ENCODE measurements around the gene SCMH1.

SCMH1 gene

GRCh38 chr1:40998668-40999067 is 243.4 kb downstream of the SCMH1 start:
- Histone ChIP-seq H3K4me2 (ENCODE audit: low read length) (no peak overlapping the region), H3K79me2 (no peaks in the 10 kb centered on the region), H3K36me3 (ENCODE audit: control insufficient read depth, insufficient read depth, low read length) (no peaks in the 10 kb centered on the region), H3K9ac (no peak overlapping the region), H2AFZ (no peak overlapping the region), H3K27ac (no peak overlapping the region), H3K4me3 (ENCODE audit: low read depth, low read length) (no peak overlapping the region), H3K9me3 (ENCODE audit: control insufficient read depth, low read length) (no peaks in the 10 kb centered on the region), H3K4me1 (peaks cover 16% of the 10 kb centered on the region), H3K27me3 (ENCODE audit: control insufficient read depth, insufficient read depth, low read length) (no peaks in the 10 kb centered on the region)
- TF ChIP-seq CTCF (IDR thresholded peaks at IDR 0.05), result no peak

- Histone ChIP-seq H3K36me3 (ENCODE audit: control insufficient read depth, insufficient read depth, low read length) (no peaks in the 10 kb centered on the region), H2AFZ (no peak overlapping the region), H3K27ac (no peak overlapping the region), H3K4me3 (ENCODE audit: low read depth, low read length) (no peak overlapping the region), H3K9me3 (ENCODE audit: control insufficient read depth, low read length) (no peaks in the 10 kb centered on the region), H3K79me2 (no peaks in the 10 kb centered on the region), H3K9ac (no peak overlapping the region), H3K4me2 (ENCODE audit: low read length) (no peak overlapping the region), H3K27me3 (ENCODE audit: control insufficient read depth, insufficient read depth, low read length) (no peaks in the 10 kb centered on the region), H3K4me1 (peaks cover 10% of the 10 kb centered on the region)
- TF ChIP-seq CTCF (IDR thresholded peaks at IDR 0.05), result no peak
These were observed 245.0 kb downstream of the SCMH1 start for GRCh38 chr1:40997096-40997495.

- Histone ChIP-seq H3K9ac (no peak overlapping the region), H3K9me3 (ENCODE audit: control insufficient read depth, low read length) (no peaks in the 10 kb centered on the region), H3K36me3 (ENCODE audit: control insufficient read depth, insufficient read depth, low read length) (no peaks in the 10 kb centered on the region)
These were observed 253.0 kb downstream of the SCMH1 start for GRCh38 chr1:40989066-40989465.

GRCh38 chr1:40988280-40988679 is 253.8 kb downstream of the SCMH1 start:
- H2AFZ ChIP-seq, result no peak overlapping the region
- H3K27ac ChIP-seq, result peak overlapping the region; percentile 4
- H3K9me3 ChIP-seq (ENCODE audit: control insufficient read depth, low read length), result no peaks in the 10 kb centered on the region
- H3K4me1 ChIP-seq, result peaks cover 6% of the 10 kb centered on the region
- H3K4me3 ChIP-seq (ENCODE audit: low read depth, low read length), result peak overlapping the region; percentile 6
- H3K79me2 ChIP-seq, result no peaks in the 10 kb centered on the region
- no peak overlapping the region for H3K9ac ChIP-seq
- peak overlapping the region; percentile 13 for H3K4me2 ChIP-seq (ENCODE audit: low read length)
- no peaks in the 10 kb centered on the region for H3K36me3 ChIP-seq (ENCODE audit: control insufficient read depth, insufficient read depth, low read length)
- H3K27me3 ChIP-seq (ENCODE audit: control insufficient read depth, insufficient read depth, low read length), result no peaks in the 10 kb centered on the region
- no peak for TF ChIP-seq CTCF (IDR thresholded peaks at IDR 0.05)

More at GRCh38 chr1:40989066-40989465, 253.0 kb downstream of the SCMH1 start:
- Histone ChIP-seq H3K4me1 (peaks cover 6% of the 10 kb centered on the region), H3K79me2 (no peaks in the 10 kb centered on the region), H3K27me3 (ENCODE audit: control insufficient read depth, insufficient read depth, low read length) (no peaks in the 10 kb centered on the region), H3K4me3 (ENCODE audit: low read depth, low read length) (no peak overlapping the region), H2AFZ (no peak overlapping the region), H3K4me2 (ENCODE audit: low read length) (no peak overlapping the region), H3K27ac (no peak overlapping the region)
- no peak for TF ChIP-seq CTCF (IDR thresholded peaks at IDR 0.05)

GRCh38 chr1:40987439-40988276 is 254.4 kb downstream of the SCMH1 start:
- no peaks in the 10 kb centered on the region for H3K36me3 ChIP-seq (ENCODE audit: control insufficient read depth, insufficient read depth, low read length)
- H3K4me3 ChIP-seq (ENCODE audit: low read depth, low read length), result no peak overlapping the region
- H3K4me1 ChIP-seq, result peaks cover 6% of the 10 kb centered on the region

More at GRCh38 chr1:40987439-40988276, 254.4 kb downstream of the SCMH1 start:
- Histone ChIP-seq H3K27ac (peak overlapping the region; percentile 36), H3K9me3 (ENCODE audit: control insufficient read depth, low read length) (no peaks in the 10 kb centered on the region), H3K9ac (no peak overlapping the region), H3K79me2 (no peaks in the 10 kb centered on the region), H3K4me2 (ENCODE audit: low read length) (peak overlapping the region; percentile 35), H2AFZ (no peak overlapping the region), H3K27me3 (ENCODE audit: control insufficient read depth, insufficient read depth, low read length) (no peaks in the 10 kb centered on the region)
- no peak for TF ChIP-seq CTCF (IDR thresholded peaks at IDR 0.05)
